ENCODE data around the gene ZNF154. TPM values are rescaled to one million over a fixed set of nuclear protein-coding genes. Genes with fewer than 3 reads are reported as not detected.

The ZNF154 gene
- total and polyA plus RNA-seq, 5 donors = 4.5 to 10.1 (median 7.9) TPM

GRCh38 chr19:57648331-57649003 lies 60.5 kb downstream of the ZNF154 start:
- whole genome bisulfite sequencing = 60% methylated on average over 6 of the region's 6 CpGs
- Histone ChIP-seq H3K27ac (ENCODE audit: low read length) (no peak overlapping the region), H3K9me3 (ENCODE audit: control insufficient read depth, low read length) (no peaks in the 10 kb centered on the region), H3K27me3 (ENCODE audit: control insufficient read depth, insufficient read depth) (no peaks in the 10 kb centered on the region), H3K4me1 (ENCODE audit: control insufficient read depth, insufficient read depth, low read length) (no peaks in the 10 kb centered on the region), H3K4me3 (ENCODE audit: low read length) (no peak overlapping the region)
- DNase-seq (no peak), ATAC-seq (no peak)
- intact Hi-C loops (cut with DNase I) = no loop called here

Other genes starting within 250 kb of the ZNF154 start
- gene ZNF772, start 231.6 kb downstream of the ZNF154 start, total RNA-seq = 10 to 100 TPM; 19.7 to 23.5 (median 21.1) TPM
- gene ZNF772, start 231.6 kb downstream of the ZNF154 start, polyA plus RNA-seq = 5.3 TPM
- 10 to 100 TPM in 1 of 4 donors, 1 to 10 TPM in 3; 8.2 to 10.2 (median 8.9) TPM for gene ZNF419, start 221.5 kb downstream of the ZNF154 start, total RNA-seq
- gene ZNF419, start 221.5 kb downstream of the ZNF154 start, polyA plus RNA-seq = 6.7 TPM
- 1 to 10 TPM; 5.7 to 7.6 (median 6.9) TPM for gene ZNF773, start 209.3 kb downstream of the ZNF154 start, total RNA-seq
- 3.8 TPM for gene ZNF773, start 209.3 kb downstream of the ZNF154 start, polyA plus RNA-seq
- gene ZNF549, start 181.8 kb downstream of the ZNF154 start, total RNA-seq = 1 to 10 TPM; 4.4 to 4.8 (median 4.5) TPM
- 2.0 TPM for gene ZNF549, start 181.8 kb downstream of the ZNF154 start, polyA plus RNA-seq
- 1 to 10 TPM; 6.7 to 9.5 (median 7.9) TPM for gene ZNF550, start 149.3 kb downstream of the ZNF154 start, total RNA-seq
- gene ZNF550, start 149.3 kb downstream of the ZNF154 start, polyA plus RNA-seq = 3.1 TPM
- 1 to 10 TPM; 4.7 to 5.9 (median 4.8) TPM for gene ZNF416, start 130.3 kb downstream of the ZNF154 start, total RNA-seq
- gene ZNF416, start 130.3 kb downstream of the ZNF154 start, polyA plus RNA-seq = 2.4 TPM
- gene ZIK1, start 125.1 kb downstream of the ZNF154 start, total RNA-seq = 1 to 10 TPM; 5.0 to 6.3 (median 5.5) TPM
- gene ZIK1, start 125.1 kb downstream of the ZNF154 start, polyA plus RNA-seq = 2.0 TPM
- gene ZNF530, start 109.3 kb downstream of the ZNF154 start, total RNA-seq = 1 to 10 TPM; 3.7 to 5.9 (median 5.0) TPM
- 8.4 TPM for gene ZNF530, start 109.3 kb downstream of the ZNF154 start, polyA plus RNA-seq
- 10 to 100 TPM; 15.1 to 20.1 (median 17.3) TPM for gene ZNF134, start 95.0 kb downstream of the ZNF154 start, total RNA-seq
- 5.5 TPM for gene ZNF134, start 95.0 kb downstream of the ZNF154 start, polyA plus RNA-seq
- 10 to 100 TPM; 11.9 to 15.0 (median 13.6) TPM for gene ZNF211, start 76.0 kb downstream of the ZNF154 start, total RNA-seq
- gene ZNF211, start 76.0 kb downstream of the ZNF154 start, polyA plus RNA-seq = 8.0 TPM
- gene ZSCAN4, start 40.3 kb downstream of the ZNF154 start, total RNA-seq = under 1 TPM in 3 of 4 donors, not detected in 1; 0.23 to 0.37 (median 0.33) TPM
- gene ZSCAN4, start 40.3 kb downstream of the ZNF154 start, polyA plus RNA-seq = 0.16 TPM
- gene ZNF551, start 27.2 kb downstream of the ZNF154 start, total RNA-seq = 1 to 10 TPM; 3.1 to 5.7 (median 4.2) TPM
- gene ZNF551, start 27.2 kb downstream of the ZNF154 start, polyA plus RNA-seq = 2.0 TPM
- gene ZNF671, start 18.4 kb upstream of the ZNF154 start, total RNA-seq = 10 to 100 TPM in 1 of 4 donors, 1 to 10 TPM in 3; 8.1 to 11.5 (median 8.8) TPM
- 4.8 TPM for gene ZNF671, start 18.4 kb upstream of the ZNF154 start, polyA plus RNA-seq
- gene ZNF776, start 37.6 kb upstream of the ZNF154 start, total RNA-seq = 10 to 100 TPM; 11.9 to 16.0 (median 13.7) TPM
- 8.7 TPM for gene ZNF776, start 37.6 kb upstream of the ZNF154 start, polyA plus RNA-seq
- 10 to 100 TPM in 3 of 4 donors, 1 to 10 TPM in 1; 8.8 to 11.7 (median 11.4) TPM for gene ZNF586, start 60.5 kb upstream of the ZNF154 start, total RNA-seq
- 7.1 TPM for gene ZNF586, start 60.5 kb upstream of the ZNF154 start, polyA plus RNA-seq
- 1 to 10 TPM; 3.3 to 5.8 (median 3.8) TPM for gene ZNF552, start 105.7 kb upstream of the ZNF154 start, total RNA-seq
- gene ZNF552, start 105.7 kb upstream of the ZNF154 start, polyA plus RNA-seq = 2.2 TPM
- 1 to 10 TPM; 5.8 to 9.3 (median 6.6) TPM for gene ZNF587B, start 121.1 kb upstream of the ZNF154 start, total RNA-seq
- gene ZNF587B, start 121.1 kb upstream of the ZNF154 start, polyA plus RNA-seq = 4.3 TPM
- 10 to 100 TPM; 19.6 to 23.8 (median 21.8) TPM for gene ZNF587, start 140.7 kb upstream of the ZNF154 start, total RNA-seq
- gene ZNF587, start 140.7 kb upstream of the ZNF154 start, polyA plus RNA-seq = 16.3 TPM
- 10 to 100 TPM in 3 of 4 donors, 1 to 10 TPM in 1; 9.5 to 13.8 (median 12.3) TPM for gene ZNF814, start 179.8 kb upstream of the ZNF154 start, total RNA-seq
- gene ZNF814, start 179.8 kb upstream of the ZNF154 start, polyA plus RNA-seq = 13.0 TPM
- 10 to 100 TPM; 10.2 to 12.7 (median 11.8) TPM for gene ZNF417, start 207.4 kb upstream of the ZNF154 start, total RNA-seq
- 4.6 TPM for gene ZNF417, start 207.4 kb upstream of the ZNF154 start, polyA plus RNA-seq
- gene ZNF418, start 226.2 kb upstream of the ZNF154 start, total RNA-seq = 10 to 100 TPM; 11.1 to 16.7 (median 12.4) TPM
- gene ZNF418, start 226.2 kb upstream of the ZNF154 start, polyA plus RNA-seq = 9.7 TPM
- 10 to 100 TPM; 10.0 to 13.9 (median 12.5) TPM for gene ZNF256, start 238.5 kb upstream of the ZNF154 start, total RNA-seq
- gene ZNF256, start 238.5 kb upstream of the ZNF154 start, polyA plus RNA-seq = 5.5 TPM